HL-60 (cell line): ENCODE data around the gene CITED2.
A peak's percentile ranks its signal among the peaks of the same experiment; 100 is the strongest.

Experiments used
- DNase-seq, 2 experiments: peaks; one replicate each; pipeline ENCODE4 v3.0.0-alpha.2; 2010 to 2020; ENCODE audit warnings: low read depth in 1 of 2, low spot score in 1 of 2
- H3K27ac ChIP-seq: fragments of 250-450 bp; sonication (Bioruptor Pico); replicated peaks from 2 replicates; pipeline ENCODE4 v1.5.1; 2020; ENCODE audit warnings: mild to moderate bottlenecking, moderate library complexity
- H3K27me3 ChIP-seq: fragments of 250-450 bp; sonication (Bioruptor Pico); 2 replicates; pipeline ENCODE4 v1.5.1; 2021; ENCODE audit warnings: mild to moderate bottlenecking, moderate library complexity; ENCODE audit not compliant: insufficient read depth, poor library complexity, severe bottlenecking
- H3K4me3 ChIP-seq: replicated peaks from 2 replicates; pipeline ENCODE4 v1.5.1; 2011; ENCODE audit warnings: mild to moderate bottlenecking, control low read depth, low read length; ENCODE audit not compliant: insufficient read depth
- GABPA ChIP-seq: IDR thresholded peaks from 2 replicates; pipeline ENCODE4 v1.6.1; 2012; ENCODE audit warnings: low read depth
- POLR2AphosphoS5 ChIP-seq: IDR thresholded peaks from 2 replicates; pipeline ENCODE4 v1.6.1; 2012; ENCODE audit warnings: low read depth
- SPI1 ChIP-seq: IDR thresholded peaks from 2 replicates; pipeline ENCODE4 v1.6.1; 2012; ENCODE audit warnings: low read depth, mild to moderate bottlenecking, borderline replicate concordance
- TF ChIP-seq, protein P1 (sequence below): IDR thresholded peaks from one replicate; pipeline ENCODE4 v1.5.1; 2011; ENCODE audit warnings: low read length, control low read depth, inconsistent platforms; ENCODE audit not compliant: insufficient read depth
- TF ChIP-seq, protein P2 (sequence below): IDR thresholded peaks from 2 replicates; pipeline ENCODE4 v1.6.1; 2012; ENCODE audit warnings: low read depth; ENCODE audit not compliant: insufficient replicate concordance

The CITED2 gene

DNA sequence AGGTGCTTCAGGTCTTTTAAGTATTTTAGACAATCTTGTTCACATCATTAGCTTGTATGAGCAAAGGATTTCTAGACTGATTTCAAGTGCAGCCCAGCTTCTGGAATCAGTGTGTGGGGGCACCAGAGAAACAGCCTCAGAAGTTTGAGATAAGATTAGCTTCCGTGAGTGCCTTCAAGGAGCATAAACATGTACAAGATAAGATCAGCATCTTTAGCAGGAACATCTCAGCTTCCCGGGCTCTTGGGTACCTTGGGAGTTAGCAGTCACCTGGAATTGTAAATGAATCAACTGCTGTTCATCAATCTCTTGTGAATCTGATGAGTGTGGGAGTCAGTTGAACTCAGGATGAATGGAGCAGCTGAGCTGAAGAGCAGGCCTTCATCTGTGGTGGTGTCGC is 12.0 kb upstream of the CITED2 start:
- H3K27ac ChIP-seq = no peak overlapping the region
- no peak overlapping the region for H3K4me3 ChIP-seq
- H3K27me3 ChIP-seq = no peaks in the 10 kb centered on the region
- TF ChIP-seq POLR2AphosphoS5 (no peak), GABPA (no peak), SPI1 (no peak)
- TF ChIP-seq, protein P1, sequence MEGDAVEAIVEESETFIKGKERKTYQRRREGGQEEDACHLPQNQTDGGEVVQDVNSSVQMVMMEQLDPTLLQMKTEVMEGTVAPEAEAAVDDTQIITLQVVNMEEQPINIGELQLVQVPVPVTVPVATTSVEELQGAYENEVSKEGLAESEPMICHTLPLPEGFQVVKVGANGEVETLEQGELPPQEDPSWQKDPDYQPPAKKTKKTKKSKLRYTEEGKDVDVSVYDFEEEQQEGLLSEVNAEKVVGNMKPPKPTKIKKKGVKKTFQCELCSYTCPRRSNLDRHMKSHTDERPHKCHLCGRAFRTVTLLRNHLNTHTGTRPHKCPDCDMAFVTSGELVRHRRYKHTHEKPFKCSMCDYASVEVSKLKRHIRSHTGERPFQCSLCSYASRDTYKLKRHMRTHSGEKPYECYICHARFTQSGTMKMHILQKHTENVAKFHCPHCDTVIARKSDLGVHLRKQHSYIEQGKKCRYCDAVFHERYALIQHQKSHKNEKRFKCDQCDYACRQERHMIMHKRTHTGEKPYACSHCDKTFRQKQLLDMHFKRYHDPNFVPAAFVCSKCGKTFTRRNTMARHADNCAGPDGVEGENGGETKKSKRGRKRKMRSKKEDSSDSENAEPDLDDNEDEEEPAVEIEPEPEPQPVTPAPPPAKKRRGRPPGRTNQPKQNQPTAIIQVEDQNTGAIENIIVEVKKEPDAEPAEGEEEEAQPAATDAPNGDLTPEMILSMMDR = no peak
- TF ChIP-seq, protein P2, sequence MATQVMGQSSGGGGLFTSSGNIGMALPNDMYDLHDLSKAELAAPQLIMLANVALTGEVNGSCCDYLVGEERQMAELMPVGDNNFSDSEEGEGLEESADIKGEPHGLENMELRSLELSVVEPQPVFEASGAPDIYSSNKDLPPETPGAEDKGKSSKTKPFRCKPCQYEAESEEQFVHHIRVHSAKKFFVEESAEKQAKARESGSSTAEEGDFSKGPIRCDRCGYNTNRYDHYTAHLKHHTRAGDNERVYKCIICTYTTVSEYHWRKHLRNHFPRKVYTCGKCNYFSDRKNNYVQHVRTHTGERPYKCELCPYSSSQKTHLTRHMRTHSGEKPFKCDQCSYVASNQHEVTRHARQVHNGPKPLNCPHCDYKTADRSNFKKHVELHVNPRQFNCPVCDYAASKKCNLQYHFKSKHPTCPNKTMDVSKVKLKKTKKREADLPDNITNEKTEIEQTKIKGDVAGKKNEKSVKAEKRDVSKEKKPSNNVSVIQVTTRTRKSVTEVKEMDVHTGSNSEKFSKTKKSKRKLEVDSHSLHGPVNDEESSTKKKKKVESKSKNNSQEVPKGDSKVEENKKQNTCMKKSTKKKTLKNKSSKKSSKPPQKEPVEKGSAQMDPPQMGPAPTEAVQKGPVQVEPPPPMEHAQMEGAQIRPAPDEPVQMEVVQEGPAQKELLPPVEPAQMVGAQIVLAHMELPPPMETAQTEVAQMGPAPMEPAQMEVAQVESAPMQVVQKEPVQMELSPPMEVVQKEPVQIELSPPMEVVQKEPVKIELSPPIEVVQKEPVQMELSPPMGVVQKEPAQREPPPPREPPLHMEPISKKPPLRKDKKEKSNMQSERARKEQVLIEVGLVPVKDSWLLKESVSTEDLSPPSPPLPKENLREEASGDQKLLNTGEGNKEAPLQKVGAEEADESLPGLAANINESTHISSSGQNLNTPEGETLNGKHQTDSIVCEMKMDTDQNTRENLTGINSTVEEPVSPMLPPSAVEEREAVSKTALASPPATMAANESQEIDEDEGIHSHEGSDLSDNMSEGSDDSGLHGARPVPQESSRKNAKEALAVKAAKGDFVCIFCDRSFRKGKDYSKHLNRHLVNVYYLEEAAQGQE = no peak
- no peak for DNase-seq

DNA sequence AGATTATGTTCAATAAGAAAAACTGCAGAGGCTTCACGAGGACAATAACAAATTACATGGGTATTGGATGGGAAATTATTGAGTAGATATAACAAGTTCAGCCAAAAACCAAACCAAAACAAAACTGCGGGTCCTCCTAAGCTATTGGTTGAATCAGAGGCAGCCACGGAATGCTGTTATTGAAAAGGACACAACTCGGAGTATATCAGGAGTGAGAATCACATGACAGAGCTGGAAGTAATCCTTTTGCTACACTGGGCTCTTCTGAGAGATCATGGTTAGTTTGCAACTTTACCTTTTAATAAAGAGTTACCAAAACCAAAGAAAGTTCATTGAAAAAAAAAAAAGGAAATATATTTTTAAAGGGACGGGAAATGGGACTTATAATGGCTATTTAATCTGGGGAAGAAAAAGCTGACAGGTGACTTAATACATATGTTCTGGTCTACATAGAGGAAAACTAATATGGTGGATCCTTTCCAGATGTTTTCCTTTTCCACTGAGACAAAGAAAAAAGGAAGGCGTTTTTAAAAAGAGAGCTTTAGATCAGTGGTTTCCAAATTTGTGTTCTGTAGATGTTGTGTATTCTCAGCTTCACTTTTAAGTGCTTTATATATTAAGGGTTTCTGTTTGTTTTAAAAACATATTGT is 6.9 kb upstream of the CITED2 start:
- H3K4me3 ChIP-seq = no peak overlapping the region
- DNase-seq = no peak

DNA sequence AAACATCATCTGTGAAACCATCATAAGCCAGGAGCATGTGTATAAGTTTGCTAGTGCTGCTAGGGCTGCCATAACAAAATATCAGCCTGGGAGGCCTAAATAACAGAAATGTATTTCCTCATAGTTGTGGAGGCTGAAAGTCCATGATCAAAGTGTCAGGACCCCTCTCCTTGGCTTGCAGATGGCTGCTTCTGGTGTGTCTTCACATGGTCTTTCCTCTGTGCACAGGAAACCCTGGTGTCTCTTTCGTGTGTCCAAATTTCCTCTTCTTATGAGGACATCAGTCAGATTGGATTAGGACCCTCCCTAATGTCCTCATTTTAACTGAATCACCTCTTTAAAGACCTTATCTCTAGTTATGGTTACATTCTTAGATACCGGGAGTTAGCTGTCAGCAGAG is 6.2 kb upstream of the CITED2 start:
- DNase-seq = peak in 1 of 2 experiments; percentile 69
- Histone ChIP-seq H3K27me3 (no peaks in the 10 kb centered on the region), H3K4me3 (no peak overlapping the region), H3K27ac (peak overlapping the region; percentile 63)
- TF ChIP-seq SPI1 (no peak), GABPA (no peak), POLR2AphosphoS5 (no peak)
- TF ChIP-seq, protein P2 = no peak
- TF ChIP-seq, protein P1 = no peak

More for the DNA sequence above, 6.9 kb upstream of the CITED2 start:
- H3K27ac ChIP-seq = peak overlapping the region; percentile 63
- TF ChIP-seq, protein P1 = no peak
- TF ChIP-seq POLR2AphosphoS5 (no peak), GABPA (no peak), SPI1 (no peak)
- TF ChIP-seq, protein P2 = no peak
- H3K27me3 ChIP-seq = no peaks in the 10 kb centered on the region
